Measurements from ENCODE around the gene FBLN1. TPM values are rescaled to one million over a fixed set of nuclear protein-coding genes. Genes with fewer than 3 reads are reported as not detected.

Gene FBLN1
- total RNA-seq, 1 donor from 2014 or later, result 0.13 TPM

- DNase-seq (ENCODE audit: low read depth, low spot score), result no peak
These were observed 550 bp downstream of the FBLN1 start for GRCh38 chr22:45503050-45503815.

- no peak for DNase-seq (ENCODE audit: low read depth, low spot score)
These were observed 1.2 kb downstream of the FBLN1 start for GRCh38 chr22:45503816-45504372.

DNA sequence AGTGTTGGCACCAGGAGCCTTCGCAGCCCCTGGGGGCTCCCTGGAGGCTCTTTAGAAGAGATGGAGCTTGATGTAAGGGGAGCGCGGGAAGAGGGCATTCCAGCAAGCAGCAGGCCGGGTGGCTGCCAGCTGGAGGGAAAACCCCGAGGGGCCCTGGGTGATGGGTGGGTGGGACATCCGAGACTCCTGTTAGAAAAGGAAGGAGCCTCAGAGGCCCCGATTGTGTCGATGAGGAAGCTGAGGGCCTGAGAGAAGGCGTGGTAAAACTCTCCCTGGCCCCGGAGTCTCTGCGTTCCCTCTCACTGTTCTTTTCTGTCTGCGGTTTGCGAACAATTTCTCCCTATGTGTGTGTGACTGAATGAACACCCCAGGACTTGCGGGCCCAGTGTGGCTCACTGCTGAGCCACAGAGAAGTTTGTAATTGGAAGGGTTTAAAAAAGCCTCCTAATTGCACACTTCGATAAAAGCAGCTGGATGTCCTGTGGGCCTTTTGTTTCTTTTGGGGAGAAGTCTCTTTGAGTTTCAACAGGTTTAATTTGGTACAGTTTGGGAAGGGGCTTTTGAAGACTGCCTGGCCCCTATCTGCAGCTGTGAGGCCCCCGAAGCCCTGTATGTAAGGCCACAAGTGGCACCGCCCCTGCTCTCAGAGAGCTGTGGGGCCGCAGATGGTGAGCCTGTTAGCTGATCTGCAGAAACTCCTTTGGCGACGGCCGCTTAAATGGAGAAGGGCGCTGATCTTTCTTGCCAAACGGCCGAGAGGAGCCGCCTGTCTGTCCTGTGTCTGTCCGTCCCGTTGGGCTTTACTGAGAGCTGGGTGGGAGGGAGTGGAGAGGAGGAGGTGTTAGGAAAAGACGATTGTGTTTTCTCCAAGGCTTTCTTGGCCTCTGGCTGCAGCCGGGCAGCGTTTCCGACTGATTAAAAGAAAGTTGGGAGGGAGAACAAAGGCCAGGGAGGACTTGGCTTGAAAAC, 2.0 kb downstream of the FBLN1 start:
- no peak for DNase-seq (ENCODE audit: low read depth, low spot score)

DNA sequence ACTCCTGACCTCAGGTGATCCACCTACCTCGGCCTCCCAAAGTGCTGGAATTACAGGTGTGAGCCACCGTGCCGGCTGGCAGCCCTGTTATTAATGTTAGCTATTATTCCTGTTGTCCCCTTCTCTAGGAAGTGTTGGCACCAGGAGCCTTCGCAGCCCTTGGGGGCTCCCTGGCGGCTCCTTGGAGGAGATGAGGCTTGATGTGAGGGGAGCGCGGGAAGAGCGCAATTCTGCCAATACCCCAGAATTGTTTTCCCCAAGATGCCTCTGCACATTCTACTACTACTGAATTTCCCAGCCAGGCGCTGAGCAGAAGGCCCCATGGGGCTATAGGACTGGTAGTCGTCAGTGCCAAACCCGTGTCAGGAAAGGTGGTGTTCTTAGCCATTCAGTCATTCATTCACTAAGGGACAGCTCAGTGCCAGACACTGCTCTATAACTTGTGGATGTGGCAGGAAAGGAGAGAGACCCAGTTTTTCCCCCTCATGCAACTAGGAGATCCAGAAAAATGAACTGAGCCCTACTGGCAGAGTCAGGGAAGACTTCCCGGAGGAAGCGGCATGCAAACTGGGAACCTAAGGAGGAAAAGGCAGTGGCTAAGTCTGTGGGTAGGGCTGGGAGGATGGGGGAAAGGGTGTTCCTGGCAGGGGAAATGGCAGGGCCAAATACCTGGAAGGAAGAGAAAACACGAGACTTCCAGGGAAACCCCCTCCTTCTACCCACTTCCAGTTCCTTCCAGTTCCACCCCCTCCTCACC, 3.5 kb downstream of the FBLN1 start:
- DNase-seq (ENCODE audit: low read depth, low spot score), result no peak

DNA sequence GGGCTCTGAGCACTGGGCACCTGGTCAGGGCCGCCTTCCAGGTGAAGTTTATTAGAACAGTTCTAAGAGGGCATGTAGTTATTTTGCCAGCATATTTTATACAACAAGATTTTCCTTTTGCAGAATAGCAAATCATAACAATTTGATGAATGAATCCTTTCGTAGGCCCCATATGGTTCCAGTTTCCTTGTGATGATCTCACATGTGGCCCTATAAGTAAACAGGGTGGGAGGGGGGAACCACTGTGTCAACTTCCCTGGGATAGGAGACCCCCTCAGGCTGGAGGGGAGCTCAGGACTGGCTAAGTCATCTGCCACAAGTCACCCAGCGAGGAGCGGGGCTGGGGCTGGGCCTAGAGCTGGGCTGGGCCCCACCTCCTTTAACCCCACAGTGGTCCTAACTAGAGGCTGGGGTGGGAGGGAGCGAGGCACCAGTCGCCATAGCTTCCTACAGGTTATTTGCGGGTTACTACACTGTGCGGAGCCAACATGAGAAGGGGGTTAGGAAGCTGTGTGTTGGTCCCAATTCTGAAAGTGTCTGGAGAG, 4.2 kb downstream of the FBLN1 start:
- DNase-seq (ENCODE audit: low read depth, low spot score), result no peak

DNA sequence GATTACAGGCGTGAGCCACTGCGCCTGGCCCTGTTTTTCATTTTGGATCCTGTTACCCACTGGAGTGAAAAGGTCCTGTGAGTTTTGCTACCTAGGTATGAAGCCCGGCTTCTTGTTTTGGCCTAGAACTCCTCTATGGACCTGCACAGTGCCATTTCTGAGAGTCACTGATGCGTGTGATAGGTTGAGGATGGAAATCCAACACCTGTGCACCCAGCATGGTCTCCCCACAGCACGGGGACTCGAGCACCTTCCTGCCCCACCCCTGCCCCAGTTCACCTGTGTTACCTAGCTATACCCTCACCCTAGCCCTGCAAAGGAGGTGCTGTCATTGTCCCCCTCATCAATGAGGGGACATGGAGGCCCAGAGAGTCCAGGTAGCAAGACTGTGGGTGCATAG, 5.1 kb downstream of the FBLN1 start:
- no peak for DNase-seq (ENCODE audit: low read depth, low spot score)

- no peak for DNase-seq (ENCODE audit: low read depth, low spot score)
These were observed 6.1 kb downstream of the FBLN1 start for GRCh38 chr22:45508814-45509213.

- DNase-seq (ENCODE audit: low read depth, low spot score), result no peak
These were observed 7.9 kb downstream of the FBLN1 start for GRCh38 chr22:45510376-45511232.

DNA sequence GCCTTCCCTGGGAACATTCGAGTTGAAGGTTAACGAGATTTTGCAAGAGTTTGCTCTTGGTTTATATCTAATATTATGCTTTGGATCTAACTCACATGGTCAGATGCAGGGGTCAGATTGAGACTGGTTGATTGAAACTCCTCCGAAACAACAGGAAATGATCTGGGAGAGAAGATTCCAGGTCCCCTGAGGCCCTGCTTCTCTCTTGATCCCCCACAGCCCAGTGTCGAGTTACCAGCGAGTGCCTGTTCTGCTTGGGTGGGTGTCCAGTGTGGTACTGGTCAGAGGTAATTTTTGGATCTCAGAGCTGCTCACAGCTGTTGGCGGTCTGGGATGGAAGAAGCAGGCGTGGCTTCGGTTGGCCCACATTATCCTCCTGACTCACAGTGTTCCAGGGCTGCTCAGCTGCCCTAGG, 9.2 kb downstream of the FBLN1 start:
- DNase-seq (ENCODE audit: low read depth, low spot score), result no peak

DNA sequence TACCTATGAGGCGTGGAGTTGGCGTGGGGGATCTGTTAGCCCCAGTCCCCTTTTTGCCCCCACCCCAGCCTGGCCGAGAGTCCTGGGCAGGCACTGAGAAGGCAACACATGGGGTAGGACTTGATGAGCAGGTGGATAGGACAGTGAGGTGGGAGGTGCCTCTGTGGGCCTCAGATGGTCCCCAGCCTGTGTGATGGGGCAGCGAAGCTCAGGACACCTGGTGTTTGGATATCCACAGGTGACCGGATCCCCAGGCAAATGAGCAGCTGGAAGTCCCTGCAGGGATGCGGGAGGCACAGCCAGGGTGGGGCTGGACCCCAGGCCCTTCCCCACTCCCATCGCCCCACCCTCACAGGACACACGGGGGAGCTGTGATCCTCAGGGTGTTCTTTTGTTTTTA, 9.7 kb downstream of the FBLN1 start:
- no peak for DNase-seq (ENCODE audit: low read depth, low spot score)

DNA sequence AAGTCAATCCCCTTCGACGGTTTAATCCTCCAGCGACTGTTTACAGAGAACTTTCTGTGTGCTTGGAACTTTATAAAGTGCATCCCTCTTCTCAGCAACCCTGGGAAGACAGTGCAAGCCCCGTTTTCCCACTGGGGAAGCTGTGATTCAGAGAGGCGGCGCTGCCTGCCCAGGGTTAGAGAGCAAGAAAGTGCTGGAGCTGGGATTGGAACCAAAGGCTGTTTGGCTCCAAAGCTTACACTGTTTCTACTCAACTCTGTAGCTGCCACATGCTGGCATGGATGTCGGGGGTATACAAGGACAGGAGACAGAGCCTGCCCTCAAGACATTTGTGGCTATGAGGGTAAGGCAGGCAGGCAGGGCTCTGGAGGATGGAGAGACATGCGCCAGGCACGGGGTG, 13.0 kb downstream of the FBLN1 start:
- no peak for DNase-seq (ENCODE audit: low read depth, low spot score)

- no peak for DNase-seq (ENCODE audit: low read depth, low spot score)
These were observed 13.5 kb downstream of the FBLN1 start for GRCh38 chr22:45516163-45516562.

DNA sequence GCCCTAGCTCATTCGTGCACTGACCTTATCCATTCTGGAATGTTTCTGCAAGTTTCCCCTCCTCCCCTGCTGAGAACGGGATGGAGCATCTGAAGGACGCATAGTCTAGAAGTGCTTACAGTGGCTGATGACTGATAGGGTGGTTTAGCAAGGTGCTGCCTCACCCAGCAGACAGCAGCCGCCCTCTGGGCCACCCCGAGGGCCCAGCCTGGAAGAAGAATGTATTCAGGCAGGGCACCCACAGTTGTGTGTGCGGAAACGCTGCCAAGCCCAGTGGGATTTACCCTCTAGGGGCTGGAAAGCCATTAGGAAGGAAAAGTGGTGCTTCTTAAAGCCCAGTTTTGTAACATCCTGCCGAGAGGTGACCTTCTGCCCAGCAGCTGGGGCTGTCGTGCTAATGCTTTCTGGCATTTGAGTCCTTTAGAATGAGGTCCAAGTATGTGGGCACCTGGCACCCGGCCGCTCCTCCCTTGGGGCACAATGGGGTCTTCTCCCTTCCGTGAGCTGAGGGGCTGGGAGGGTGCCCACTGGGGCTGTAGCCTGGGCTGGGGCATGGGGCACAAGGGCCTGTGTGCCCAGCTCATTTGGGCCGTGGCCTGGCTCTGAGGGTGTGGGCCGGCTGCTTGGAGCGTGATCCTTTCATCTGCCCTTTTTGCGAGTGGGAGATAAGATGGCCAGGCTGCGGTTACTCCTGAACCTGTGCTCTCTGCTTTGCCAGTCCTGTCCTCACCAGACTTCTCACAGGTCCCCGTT, 14.4 kb downstream of the FBLN1 start:
- no peak for DNase-seq (ENCODE audit: low read depth, low spot score)

DNA sequence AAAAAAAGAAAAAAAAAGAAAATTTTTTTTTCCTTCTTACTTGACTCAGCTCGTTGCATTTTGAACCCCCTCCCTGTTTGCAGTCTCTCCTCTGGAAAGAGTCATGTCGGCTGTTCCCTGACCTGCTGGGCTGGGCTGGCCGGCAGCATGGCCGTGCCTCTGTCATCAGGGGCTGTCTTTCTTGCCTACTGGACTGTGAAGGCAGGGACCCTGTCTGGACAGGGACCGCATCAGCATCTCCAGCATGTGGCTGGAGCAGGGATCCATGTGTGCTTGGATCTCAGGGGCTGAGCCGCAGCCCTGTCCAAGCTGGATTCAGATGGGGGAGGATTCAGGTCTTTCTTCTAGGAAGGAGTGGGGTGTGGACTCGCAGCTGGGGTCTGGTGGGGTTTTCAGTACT, 15.5 kb downstream of the FBLN1 start:
- no peak for DNase-seq (ENCODE audit: low read depth, low spot score)

GRCh38 chr22:45518580-45518991, 15.9 kb downstream of the FBLN1 start:
- DNase-seq (ENCODE audit: low read depth, low spot score), result no peak

- no peak for DNase-seq (ENCODE audit: low read depth, low spot score)
These were observed 18.5 kb downstream of the FBLN1 start for GRCh38 chr22:45521178-45521577.

GRCh38 chr22:45522462-45522861, 19.8 kb downstream of the FBLN1 start:
- no peak for DNase-seq (ENCODE audit: low read depth, low spot score)

DNA sequence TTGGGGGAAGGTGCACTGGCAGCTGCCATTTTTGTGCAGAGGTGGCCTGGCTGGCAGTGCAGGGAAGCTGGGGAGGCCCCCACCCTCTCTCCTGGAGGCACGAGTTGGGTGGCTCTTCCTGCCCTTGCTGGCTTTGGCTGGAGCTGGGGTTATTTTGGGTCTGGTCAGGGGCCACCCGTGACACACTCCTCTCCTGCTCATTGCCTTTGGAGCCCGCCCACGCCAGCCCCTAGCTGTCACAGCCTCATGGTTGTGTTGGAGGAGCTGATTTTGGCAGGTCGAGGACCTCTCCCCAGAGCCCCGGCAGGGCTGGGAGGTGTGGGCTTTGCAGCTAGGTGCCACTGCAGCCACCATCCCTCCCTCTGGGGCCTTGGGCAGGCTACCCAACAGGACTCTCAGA, 21.5 kb downstream of the FBLN1 start:
- DNase-seq (ENCODE audit: low read depth, low spot score), result no peak

DNA sequence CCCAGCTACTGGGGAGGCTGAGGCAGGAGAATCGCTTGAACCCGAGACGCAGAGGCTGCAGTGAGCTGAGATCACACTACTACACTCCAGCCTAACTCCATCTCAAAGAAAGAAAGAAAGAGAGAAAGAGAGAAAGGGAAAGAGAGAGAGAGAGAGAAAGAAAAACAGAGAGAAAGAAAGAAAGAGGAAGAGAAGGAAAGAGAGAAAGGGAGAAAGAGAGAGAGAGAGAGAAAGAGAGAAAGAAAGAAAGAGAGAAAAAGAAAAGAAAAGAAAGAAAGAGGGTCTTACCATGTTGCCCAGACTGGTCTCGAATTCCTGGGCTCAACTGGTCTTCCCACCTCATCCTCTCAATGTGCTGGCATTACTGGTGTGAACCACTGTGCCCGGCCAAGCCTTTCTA, 22.3 kb downstream of the FBLN1 start:
- no peak for DNase-seq (ENCODE audit: low read depth, low spot score)

Measured in pulmonary artery endothelial cell (primary cell).